ENCODE results near the gene RPS3.

DNA sequence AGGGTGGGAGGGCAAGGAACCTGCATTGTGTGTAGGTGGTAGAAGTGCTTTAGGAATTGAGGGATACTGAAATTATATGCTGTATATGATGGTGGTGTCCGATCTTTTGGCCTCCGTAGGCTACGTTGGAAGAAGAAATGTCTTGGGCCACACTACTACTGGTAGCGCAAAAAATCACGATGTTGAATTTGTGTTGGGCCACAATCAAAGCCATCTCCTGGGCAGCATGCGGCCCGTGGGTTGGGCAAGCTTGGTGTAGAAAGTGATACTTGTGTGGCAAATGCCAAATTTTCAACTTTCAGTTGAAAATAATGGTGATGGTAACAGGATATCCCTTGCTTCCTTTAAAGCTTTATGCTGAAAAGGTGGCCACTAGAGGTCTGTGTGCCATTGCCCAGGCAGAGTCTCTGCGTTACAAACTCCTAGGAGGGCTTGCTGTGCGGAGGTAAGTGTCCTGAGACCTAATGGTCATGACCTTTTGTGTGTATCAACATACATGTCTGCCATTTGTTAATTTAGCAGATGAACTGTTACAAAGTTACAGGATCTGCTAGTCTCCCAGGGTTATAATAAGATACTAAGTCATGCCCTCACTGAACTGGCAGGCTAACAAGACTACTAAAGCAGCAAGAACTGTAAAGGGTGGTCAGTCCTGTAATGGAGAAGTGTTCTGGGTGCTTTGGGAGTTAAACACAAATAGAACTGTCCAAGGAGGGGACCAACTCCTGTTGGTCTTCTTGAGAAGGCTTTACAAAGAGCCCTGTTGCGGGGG lies 2.9 kb downstream of the RPS3 start:
- TF ChIP-seq YY1 (IDR thresholded peaks at IDR 0.05; ENCODE audit: insufficient read depth, insufficient read length) (no peak), SUZ12 (IDR thresholded peaks at IDR 0.05; ENCODE audit: extremely low read depth, insufficient read depth, insufficient read length) (no peak)
